ENCODE measurements around the gene HPN. TPM values are rescaled to one million over a fixed set of nuclear protein-coding genes. Genes with fewer than 3 reads are reported as not detected.
A peak's percentile ranks its signal among the peaks of the same experiment; 100 is the strongest.
"Not testable (repeated sequence)": the region's sequence is repeated elsewhere in the genome, so short reads cannot be mapped to it uniquely, and the experiment has no call there.

The HPN gene
- total RNA-seq, 3 donors from 2014 or later (not counting 1 experiment from before 2014, with no cell fraction given), result not detected

DNA sequence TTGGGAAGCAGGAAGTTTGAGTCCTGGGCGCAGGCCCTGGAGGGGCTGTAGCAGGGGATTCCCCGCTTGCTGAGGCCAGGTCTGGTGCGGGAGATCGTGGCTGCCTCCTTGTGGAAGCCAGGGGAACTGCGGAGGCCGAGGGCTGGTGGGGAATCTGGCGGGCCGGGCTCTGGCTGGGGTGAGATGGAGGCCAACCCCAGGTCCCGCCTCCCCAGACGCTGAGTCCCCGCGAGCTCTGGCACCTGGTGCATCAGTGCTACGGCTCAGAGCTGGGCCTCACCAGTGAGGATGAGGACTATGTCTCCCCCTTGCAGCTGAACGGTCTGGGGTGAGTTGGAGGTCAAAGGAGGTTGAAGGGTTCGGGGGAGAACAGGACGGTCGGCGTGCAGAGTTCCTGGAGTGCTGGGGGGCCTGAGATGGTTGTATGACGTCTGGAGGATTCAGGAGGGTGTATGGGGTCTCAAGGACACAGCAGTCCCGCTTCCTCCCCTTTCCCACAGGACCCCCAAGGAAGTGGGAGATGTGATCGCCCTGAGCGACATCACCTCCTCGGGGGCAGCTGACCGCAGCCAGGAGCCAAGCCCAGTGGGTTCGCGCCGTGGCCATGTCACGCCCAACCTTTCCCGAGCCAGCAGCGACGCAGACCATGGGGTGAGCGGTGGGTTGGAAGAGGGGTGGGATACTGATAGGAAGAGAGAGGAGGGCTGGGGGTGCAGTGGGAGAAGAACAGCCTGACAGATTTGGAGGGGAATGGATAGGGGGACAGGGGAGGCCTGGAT lies 28.3 kb upstream of the HPN start:
- TF ChIP-seq, protein P1, sequence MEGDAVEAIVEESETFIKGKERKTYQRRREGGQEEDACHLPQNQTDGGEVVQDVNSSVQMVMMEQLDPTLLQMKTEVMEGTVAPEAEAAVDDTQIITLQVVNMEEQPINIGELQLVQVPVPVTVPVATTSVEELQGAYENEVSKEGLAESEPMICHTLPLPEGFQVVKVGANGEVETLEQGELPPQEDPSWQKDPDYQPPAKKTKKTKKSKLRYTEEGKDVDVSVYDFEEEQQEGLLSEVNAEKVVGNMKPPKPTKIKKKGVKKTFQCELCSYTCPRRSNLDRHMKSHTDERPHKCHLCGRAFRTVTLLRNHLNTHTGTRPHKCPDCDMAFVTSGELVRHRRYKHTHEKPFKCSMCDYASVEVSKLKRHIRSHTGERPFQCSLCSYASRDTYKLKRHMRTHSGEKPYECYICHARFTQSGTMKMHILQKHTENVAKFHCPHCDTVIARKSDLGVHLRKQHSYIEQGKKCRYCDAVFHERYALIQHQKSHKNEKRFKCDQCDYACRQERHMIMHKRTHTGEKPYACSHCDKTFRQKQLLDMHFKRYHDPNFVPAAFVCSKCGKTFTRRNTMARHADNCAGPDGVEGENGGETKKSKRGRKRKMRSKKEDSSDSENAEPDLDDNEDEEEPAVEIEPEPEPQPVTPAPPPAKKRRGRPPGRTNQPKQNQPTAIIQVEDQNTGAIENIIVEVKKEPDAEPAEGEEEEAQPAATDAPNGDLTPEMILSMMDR (IDR thresholded peaks at IDR 0.05), result peak; percentile 98
- peak overlapping the region; percentile 77 for H3K4me3 Mint-ChIP-seq
- ATAC-seq (peak; percentile 75 to 81 (median 78)), DNase-seq (peak; percentile 82 to 92)
- H3K27me3 Mint-ChIP-seq (ENCODE audit: low read depth in 2 of 2), result no peaks in the 10 kb centered on the region
- 60% methylated on average over 32 of the region's 32 CpGs for WGBS (ENCODE audit: insufficient coverage)
- H3K9me3 ChIP-seq (ENCODE audit: control insufficient read depth, insufficient read depth, low read length), result no peaks in the 10 kb centered on the region
- no peaks in the 10 kb centered on the region for H3K36me3 Mint-ChIP-seq
- H3K9me3 Mint-ChIP-seq, result no peaks in the 10 kb centered on the region
- H3K4me1 Mint-ChIP-seq, result peaks cover 52 to 65% of the 10 kb centered on the region in 2 donors
- intact Hi-C loops (cut with micrococcal nuclease), result loop anchor here (1.0 to 5.0 kb wide), 2 partner anchors 40 to 199 kb away; no protein-coding TSS in a partner anchor
- peaks cover 75% of the 10 kb centered on the region for H3K4me1 ChIP-seq (ENCODE audit: control insufficient read depth, insufficient read depth, low read length)
- H3K27ac Mint-ChIP-seq, result peak overlapping the region; percentile 86 to 98
- no peaks in the 10 kb centered on the region for H3K27me3 ChIP-seq (ENCODE audit: control insufficient read depth, insufficient read depth, low read length)
- H3K27ac ChIP-seq (ENCODE audit: low read length), result peak overlapping the region; percentile 67
- H3K36me3 ChIP-seq (ENCODE audit: control insufficient read depth, insufficient read depth, low read length), result peaks cover 38% of the 10 kb centered on the region
- H3K4me3 ChIP-seq (ENCODE audit: low read length), result no peak overlapping the region

DNA sequence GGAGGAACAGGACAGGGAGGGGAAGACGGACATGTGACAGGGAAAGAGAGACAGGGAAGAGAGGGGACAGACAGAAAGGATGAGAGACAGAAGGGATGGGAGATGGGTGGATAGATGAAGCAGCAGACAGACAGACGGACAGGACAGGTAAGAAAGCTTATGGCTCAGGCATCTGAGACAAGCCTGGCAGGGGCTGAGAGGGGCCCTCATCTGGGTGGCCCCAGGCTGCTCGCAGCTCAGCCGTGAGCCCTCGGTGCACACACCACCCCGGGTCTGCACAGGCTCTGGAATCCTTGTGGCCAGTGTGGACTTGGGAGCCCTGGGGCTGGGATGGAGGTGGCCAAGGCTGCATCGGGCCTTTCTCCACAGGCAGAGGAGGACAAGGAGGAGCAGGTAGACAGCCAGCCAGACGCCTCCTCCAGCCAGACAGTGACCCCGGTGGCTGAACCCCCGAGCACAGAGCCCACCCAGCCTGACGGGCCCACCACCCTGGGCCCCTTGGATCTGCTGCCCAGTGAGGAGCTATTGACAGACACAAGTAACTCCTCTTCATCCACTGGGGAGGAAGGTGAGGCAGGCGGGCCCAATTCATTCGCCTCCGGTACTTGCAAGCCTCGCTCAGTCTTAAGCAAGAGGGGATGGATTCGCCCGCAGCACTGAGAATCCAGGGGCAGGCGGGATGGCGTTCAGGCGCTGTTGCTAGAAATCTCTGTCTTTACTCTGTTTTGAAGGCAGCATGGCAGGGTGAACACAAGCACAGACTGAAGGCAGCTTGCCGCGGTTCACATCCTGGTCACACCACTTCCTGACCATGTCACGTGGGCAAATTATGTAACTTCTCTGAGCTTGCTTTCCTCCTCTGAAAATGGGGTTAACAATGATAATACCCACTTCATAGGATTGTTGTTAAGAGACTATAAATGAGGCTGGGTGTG lies 27.4 kb upstream of the HPN start:
- H3K9me3 ChIP-seq (ENCODE audit: control insufficient read depth, insufficient read depth, low read length), result no peaks in the 10 kb centered on the region
- Mint-ChIP-seq H3K4me3 (peak overlapping the region; percentile 77), H3K27ac (peak overlapping the region; percentile 86 to 98), H3K9me3 (no peaks in the 10 kb centered on the region), H3K36me3 (no peaks in the 10 kb centered on the region), H3K4me1 (peaks cover 52 to 70% of the 10 kb centered on the region in 2 donors), H3K27me3 (ENCODE audit: low read depth in 2 of 2) (no peaks in the 10 kb centered on the region)
- H3K4me3 ChIP-seq (ENCODE audit: low read length), result no peak overlapping the region
- ATAC-seq (peak; percentile 35 to 66 (median 59)), DNase-seq (peak; percentile 69 to 93)
- H3K27ac ChIP-seq (ENCODE audit: low read length), result peak overlapping the region; percentile 41
- intact Hi-C loops (cut with micrococcal nuclease), result loop anchor here (1.0 to 5.0 kb wide), 2 partner anchors 41 to 198 kb away; no protein-coding TSS in a partner anchor
- H3K4me1 ChIP-seq (ENCODE audit: control insufficient read depth, insufficient read depth, low read length), result peaks cover 75% of the 10 kb centered on the region
- no peaks in the 10 kb centered on the region for H3K27me3 ChIP-seq (ENCODE audit: control insufficient read depth, insufficient read depth, low read length)
- TF ChIP-seq, protein P1 (IDR thresholded peaks at IDR 0.05), result no peak
- 54% methylated on average over 23 of the region's 23 CpGs for WGBS (ENCODE audit: insufficient coverage)
- peaks cover 43% of the 10 kb centered on the region for H3K36me3 ChIP-seq (ENCODE audit: control insufficient read depth, insufficient read depth, low read length)

DNA sequence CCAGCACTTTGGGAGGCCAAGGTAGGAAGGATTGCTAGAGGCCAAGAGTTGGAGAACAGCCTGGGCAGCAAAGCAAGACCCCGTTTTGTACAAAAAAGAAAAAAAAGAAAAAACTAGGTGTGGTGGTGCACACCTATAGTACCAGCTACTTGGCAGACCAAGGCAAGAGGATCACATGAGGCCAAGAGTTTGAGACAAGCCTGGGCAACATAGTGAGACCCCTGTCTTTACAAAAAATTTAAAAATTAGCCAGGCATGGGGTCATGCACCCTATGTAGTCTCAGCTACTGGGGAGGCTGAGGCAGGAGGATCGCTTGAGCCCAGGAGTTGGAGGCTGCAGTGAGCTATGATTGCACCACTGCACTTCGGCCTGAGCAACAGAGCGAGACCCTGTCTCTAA lies 26.7 kb upstream of the HPN start:
- Histone ChIP-seq H3K27ac (ENCODE audit: low read length) (peak overlapping the region; percentile 26), H3K36me3 (ENCODE audit: control insufficient read depth, insufficient read depth, low read length) (peaks cover 44% of the 10 kb centered on the region), H3K4me1 (ENCODE audit: control insufficient read depth, insufficient read depth, low read length) (peaks cover 72% of the 10 kb centered on the region)
- H3K27me3 Mint-ChIP-seq (ENCODE audit: low read depth in 2 of 2); ATAC-seq; H3K4me3 ChIP-seq (ENCODE audit: low read length); DNase-seq; H3K36me3 Mint-ChIP-seq; H3K27me3 ChIP-seq (ENCODE audit: control insufficient read depth, insufficient read depth, low read length); H3K9me3 ChIP-seq (ENCODE audit: control insufficient read depth, insufficient read depth, low read length); H3K9me3 Mint-ChIP-seq: not testable (repeated sequence)
- H3K4me3 Mint-ChIP-seq, result peak overlapping the region; percentile 77
- peaks cover 52 to 70% of the 10 kb centered on the region in 2 donors for H3K4me1 Mint-ChIP-seq
- peak overlapping the region; percentile 86 to 98 for H3K27ac Mint-ChIP-seq
- intact Hi-C loops (cut with micrococcal nuclease), result loop anchor here (5.0 kb wide), 1 partner anchor 198 kb away; no protein-coding TSS in a partner anchor
- 87% methylated on average over 4 of the region's 4 CpGs for WGBS (ENCODE audit: insufficient coverage)
